HG02870 (cell line): ENCODE measurements around the gene FTSJ3.
"Not testable (repeated sequence)": the region's sequence is repeated elsewhere in the genome, so short reads cannot be mapped to it uniquely, and the experiment has no call there.

Experiments used
- ATAC-seq: cut with Tn5 transposase; IDR thresholded peaks from one replicate; pipeline ENCODE4 v1.9.1; 2021; ENCODE audit warnings: mild to moderate bottlenecking, moderate library complexity; ENCODE audit not compliant: unreplicated experiment

FTSJ3 gene

DNA sequence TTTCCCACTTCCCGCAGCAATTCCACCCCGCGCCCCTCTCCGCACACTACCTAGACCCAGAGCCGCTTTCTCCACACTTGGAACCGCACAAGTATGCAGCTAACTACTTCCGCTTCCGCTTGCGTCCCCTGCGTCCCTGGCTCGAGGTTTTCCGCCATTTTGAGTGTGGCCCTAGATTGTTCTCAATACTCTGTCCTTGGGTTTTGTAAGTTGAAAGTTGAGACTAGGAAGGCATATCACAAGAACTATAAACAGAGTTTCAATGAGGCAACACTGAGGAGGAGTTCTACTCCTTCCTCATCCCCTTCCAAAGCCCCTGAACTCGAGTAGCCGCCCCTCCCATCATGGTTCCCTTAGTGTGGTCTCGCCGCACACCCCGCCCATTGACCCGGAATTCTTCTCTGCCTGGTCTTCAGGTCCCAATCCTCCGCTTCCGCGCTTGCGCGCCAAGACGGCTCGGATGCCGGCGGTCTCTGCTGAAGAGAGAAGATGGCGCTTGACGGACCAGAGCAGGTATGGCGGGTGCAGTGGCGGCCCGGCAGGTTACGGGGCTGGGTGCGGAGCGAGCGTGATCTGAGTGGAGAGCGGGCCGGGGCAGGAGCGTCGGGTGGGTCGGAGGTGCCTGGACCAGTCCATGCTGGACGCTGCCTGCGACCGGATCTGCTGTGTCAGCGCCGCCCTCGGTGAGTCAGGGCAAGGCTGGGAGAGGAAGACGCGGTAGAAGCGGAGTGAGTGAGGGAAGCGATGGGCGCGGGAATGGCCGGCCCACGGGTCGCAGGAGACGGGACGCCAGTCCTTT is at the start of gene FTSJ3, which contains the start of gene PSMC5:
TSS of gene FTSJ3 (minus strand) at position 662 of the 799 bp plus-strand sequence. CDS start 761 bp downstream, outside the sequence.
TSS of gene PSMC5 (plus strand) at position 430 of the 799 bp plus-strand sequence. CDS start at position 490, 60 bp downstream.
- ATAC-seq: peak; percentile 80

GRCh38 chr17:63874693-63875092 is 47.2 kb upstream of the FTSJ3 start:
- not testable (repeated sequence) for ATAC-seq

DNA sequence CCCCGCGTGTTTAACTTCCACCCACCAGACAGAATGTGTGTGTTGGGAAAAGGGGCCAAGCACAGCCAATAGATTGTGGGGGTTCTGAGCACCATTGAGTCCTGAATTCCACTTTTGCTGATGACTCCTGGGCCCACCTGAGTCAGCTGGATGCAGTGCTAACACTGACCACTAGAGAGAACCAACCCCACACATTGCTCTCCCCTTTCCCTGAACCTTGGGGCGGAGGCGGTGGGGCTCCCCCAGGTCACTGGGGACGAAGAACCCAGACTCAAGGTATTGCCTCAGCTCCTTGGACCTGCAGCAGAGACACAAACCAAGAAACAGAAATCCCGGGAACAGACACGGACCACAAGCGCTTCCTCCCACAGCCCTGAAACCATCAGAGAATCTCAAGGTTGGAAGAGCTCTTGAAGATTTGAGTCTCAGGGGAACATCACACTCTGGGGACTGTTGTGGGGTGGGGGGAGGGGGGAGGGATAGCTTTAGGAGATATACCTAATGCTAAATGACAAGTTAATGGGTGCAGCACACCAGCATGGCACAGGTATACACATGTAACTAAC is 46.7 kb upstream of the FTSJ3 start:
- not testable (repeated sequence) for ATAC-seq

DNA sequence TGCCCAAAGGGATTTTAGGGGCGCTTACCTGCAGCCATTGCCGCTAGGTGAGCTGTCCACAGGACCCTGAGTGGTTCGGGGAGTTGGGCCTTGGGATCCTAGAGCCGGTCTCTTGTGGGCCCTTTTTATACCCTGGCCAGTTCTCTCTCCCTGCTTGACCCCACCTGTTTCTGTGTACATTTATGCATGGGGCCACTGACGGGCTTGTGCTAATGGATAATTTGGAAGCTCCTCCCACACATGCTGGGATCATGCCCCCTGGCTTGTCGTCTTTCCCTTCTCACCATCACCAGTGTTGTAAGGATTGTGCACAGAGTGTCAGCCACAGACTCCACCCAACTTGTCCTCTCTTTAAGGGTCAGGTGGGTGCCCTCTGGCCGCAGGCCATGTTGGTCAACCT is 46.1 kb upstream of the FTSJ3 start, which contains the start of gene CSH2:
TSS of gene CSH2 (minus strand) at position 101 of the 400 bp plus-strand sequence. CDS start at position 38, 63 bp downstream.
- ATAC-seq: not testable (repeated sequence)

- ATAC-seq: not testable (repeated sequence)
Measured at GRCh38 chr17:63871646-63872365, 44.3 kb upstream of the FTSJ3 start.

- not testable (repeated sequence) for ATAC-seq
Measured at GRCh38 chr17:63870292-63870665, 42.8 kb upstream of the FTSJ3 start.

GRCh38 chr17:63869491-63870291 is 42.2 kb upstream of the FTSJ3 start:
- not testable (repeated sequence) for ATAC-seq

DNA sequence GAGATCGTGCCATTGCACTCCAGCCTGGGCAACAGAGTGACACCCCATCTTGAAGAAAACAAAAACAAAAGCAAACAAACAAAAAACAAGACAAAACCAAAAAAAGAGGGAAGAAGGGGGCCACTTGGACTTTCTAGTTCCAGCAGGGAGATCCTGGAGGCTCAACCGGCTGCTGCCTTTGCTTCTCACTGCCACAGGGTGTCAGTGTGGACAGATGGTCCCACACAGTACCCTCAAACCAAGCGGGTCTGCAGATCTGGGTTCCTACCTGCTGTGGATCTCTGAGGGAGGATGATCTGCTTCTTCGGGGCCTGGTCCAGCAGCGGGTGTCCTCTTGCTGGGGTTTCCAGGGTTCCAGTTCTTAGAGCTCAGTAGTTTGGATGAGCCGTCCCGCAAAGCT is 39.2 kb upstream of the FTSJ3 start:
- ATAC-seq: not testable (repeated sequence)

DNA sequence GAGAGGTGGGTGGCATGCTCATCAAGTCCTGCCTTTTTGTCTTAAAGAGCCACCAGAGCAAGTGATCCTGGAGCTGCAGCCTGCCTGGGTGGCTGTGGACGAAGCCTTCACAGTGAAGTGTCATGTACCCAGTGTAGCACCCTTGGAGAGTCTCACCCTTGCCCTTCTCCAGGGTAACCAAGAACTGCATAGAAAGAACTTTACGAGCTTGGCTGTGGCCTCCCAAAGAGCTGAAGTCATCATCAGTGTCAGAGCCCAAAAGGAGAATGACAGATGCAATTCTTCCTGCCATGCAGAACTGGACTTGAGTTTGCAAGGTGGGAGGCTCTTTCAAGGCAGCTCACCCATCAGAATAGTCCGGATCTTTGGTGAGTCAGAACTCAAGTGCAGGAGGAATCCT is 31.8 kb upstream of the FTSJ3 start:
- no peak for ATAC-seq

- not testable (repeated sequence) for ATAC-seq
Measured at GRCh38 chr17:63856425-63856824, 29.0 kb upstream of the FTSJ3 start.

GRCh38 chr17:63855185-63855584 is 27.7 kb upstream of the FTSJ3 start:
- no peak for ATAC-seq

GRCh38 chr17:63854709-63855108 is 27.2 kb upstream of the FTSJ3 start:
- ATAC-seq: no peak

GRCh38 chr17:63853260-63853659 is 25.8 kb upstream of the FTSJ3 start:
- no peak for ATAC-seq

GRCh38 chr17:63850401-63850800 is 22.9 kb upstream of the FTSJ3 start:
- no peak for ATAC-seq

DNA sequence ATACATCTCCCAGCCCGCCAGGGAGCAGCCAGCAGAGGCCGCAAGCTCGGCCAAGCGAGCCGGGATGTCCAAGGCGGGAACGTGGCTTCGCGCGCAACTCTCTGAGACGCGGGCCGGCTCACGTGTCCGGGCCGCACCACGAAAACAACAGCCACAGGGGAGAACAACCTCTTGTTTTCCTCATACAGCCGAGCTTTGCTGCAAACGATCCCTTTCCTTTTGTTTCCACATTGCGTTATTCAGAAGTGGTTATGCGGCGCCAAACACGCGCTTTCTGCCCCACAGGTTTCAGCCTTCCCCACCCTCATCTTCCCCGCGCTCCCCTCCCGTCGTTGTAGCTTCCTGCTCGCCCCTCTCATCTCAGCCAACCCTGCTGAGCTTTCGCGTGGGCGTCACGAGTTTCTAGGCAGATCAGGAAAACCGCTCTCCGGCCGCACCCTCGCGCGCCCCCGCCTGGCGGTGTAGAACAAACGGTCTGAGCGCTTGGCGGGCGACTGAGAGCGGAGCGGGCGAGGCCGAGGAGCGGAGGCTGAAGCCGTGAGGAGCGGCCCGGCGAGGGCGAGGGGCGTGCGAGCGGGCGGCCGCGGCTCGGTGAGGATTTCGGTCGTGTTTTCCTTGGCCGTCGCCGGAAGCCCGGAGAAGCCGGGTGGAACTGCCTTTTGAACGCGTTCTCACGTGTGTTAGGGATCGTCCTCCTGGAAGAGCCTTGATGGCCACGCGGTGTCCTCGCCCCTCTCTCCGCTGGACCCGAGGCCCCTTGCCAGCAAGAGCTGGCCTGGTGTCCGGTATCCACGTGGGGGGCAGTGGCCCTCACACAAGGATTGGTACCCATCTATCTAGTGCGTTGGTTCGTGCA is 21.6 kb upstream of the FTSJ3 start:
- peak; percentile 76 for ATAC-seq

- no peak for ATAC-seq
Measured at GRCh38 chr17:63847525-63848249, 20.2 kb upstream of the FTSJ3 start.

GRCh38 chr17:63845509-63845908 is 18.0 kb upstream of the FTSJ3 start:
- no peak for ATAC-seq

GRCh38 chr17:63843910-63844677 is 16.6 kb upstream of the FTSJ3 start:
- no peak for ATAC-seq
